NCI-H2081 (cell line): ENCODE measurements around the gene ZNF496.
A peak's percentile ranks its signal among the peaks of the same experiment; 100 is the strongest.
"Not testable (repeated sequence)": the region's sequence is repeated elsewhere in the genome, so short reads cannot be mapped to it uniquely, and the experiment has no call there.

ENCODE experiments used
- DNase-seq, 2 experiments: peaks; one replicate each; lab custom pipeline; 2025; lab: John Stamatoyannopoulos, UW

ZNF496 gene

GRCh38 chr1:247331525-247332214 is at the start of gene ZNF496:
ZNF496 (minus strand) TSS chr1:247331867; CDS start chr1:247329578, 2,289 bp downstream.
- DNase-seq = peak; percentile 92

GRCh38 chr1:247378334-247379073 is 46.8 kb upstream of the ZNF496 start:
- DNase-seq = no peak

GRCh38 chr1:247377656-247378055 is 46.0 kb upstream of the ZNF496 start:
- DNase-seq = not testable (repeated sequence)

- DNase-seq = no peak
Measured at GRCh38 chr1:247376659-247377058, 45.0 kb upstream of the ZNF496 start.

- DNase-seq = no peak
Measured at GRCh38 chr1:247375747-247376146, 44.1 kb upstream of the ZNF496 start.

DNA sequence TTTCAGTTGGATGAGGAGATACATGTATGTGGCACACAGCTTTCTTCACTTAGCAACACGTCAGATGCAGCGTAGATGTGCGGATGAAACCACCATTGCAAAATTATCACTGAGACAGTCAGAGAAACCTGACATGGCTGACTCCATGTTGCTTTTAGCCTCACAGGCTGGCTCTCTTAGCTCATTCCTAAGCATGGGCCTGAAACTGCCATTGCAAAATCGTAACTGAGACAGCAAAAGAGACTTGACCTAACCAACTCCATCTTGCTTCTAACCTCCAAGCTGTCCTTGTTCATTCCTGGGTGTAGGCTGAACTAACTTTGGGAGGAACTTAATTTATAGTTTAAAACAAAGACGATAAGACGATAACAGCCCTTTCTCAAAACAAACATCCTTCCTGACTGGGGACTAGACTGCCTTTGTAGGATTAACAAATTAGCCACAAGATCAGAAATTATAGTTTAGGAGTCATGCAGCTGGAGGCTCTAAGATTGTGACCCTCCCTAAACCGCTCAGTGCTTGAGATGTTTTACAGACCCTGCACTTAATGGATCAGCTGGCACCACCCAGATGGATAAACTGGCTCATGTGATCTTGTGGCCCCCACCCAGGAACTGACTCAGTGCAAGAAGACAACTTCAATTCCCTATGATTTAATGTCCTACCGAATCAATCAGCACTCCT is 43.1 kb upstream of the ZNF496 start:
- not testable (repeated sequence) for DNase-seq

DNA sequence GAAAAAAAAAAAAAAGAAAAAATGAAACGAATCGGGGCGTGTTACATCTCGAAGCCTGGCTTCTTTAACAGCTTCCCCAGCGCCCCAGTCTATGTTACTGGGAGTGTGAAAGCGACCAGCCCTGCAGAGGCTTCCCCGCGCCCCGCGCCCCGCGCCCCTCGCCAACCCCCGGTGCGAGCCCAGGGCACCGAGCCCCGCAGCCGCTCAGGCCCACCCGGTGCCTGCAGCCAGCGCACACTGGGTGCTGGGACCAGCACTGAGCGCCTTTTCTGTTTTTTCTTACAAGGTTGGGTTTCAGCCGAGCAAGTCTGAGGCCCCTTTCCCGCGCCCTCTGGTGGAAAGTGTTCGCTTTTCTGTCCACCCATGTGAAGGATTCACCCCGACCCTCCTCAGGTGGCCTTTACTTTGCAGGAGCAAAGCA is 42.1 kb upstream of the ZNF496 start:
- no peak for DNase-seq

- no peak for DNase-seq
Measured at GRCh38 chr1:247371801-247372259, 40.2 kb upstream of the ZNF496 start.

- DNase-seq = no peak
Measured at GRCh38 chr1:247370786-247371732, 39.4 kb upstream of the ZNF496 start.

- no peak for DNase-seq
Measured at GRCh38 chr1:247368490-247369145, 37.0 kb upstream of the ZNF496 start.

DNA sequence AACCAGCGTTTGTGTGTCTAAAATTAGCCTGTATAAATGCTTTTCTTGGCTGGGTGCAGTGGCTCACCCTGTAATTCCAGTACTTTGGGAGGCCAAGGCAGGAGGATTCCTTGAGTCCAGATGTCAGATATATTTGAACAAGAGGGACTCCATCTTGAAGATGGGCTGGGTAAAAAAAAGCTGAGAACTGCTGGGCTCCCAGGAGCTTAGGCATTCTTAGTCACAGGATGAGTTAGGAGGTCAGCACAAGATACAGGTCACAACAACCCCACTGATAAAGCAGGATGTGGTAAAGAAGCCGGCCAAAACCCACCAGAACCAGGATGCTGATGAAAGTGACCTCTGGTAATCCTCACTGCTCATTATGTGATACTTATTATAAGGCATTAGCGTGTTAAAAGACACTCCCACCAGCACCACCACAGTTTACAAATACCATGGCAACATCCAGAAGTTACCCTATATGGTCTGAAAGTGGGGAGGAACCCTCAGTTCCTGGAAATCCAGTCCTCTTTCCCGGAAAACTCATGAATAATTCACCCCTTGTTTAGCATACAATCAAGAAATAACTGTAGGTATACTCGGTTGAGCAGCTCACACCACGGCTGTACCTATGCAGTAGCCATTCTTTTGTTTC is 36.2 kb upstream of the ZNF496 start:
- no peak for DNase-seq

- no peak for DNase-seq
Measured at GRCh38 chr1:247366926-247367645, 35.4 kb upstream of the ZNF496 start.

GRCh38 chr1:247366345-247366744 is 34.7 kb upstream of the ZNF496 start:
- DNase-seq = not testable (repeated sequence)

GRCh38 chr1:247365023-247365422 is 33.4 kb upstream of the ZNF496 start:
- DNase-seq = no peak

DNA sequence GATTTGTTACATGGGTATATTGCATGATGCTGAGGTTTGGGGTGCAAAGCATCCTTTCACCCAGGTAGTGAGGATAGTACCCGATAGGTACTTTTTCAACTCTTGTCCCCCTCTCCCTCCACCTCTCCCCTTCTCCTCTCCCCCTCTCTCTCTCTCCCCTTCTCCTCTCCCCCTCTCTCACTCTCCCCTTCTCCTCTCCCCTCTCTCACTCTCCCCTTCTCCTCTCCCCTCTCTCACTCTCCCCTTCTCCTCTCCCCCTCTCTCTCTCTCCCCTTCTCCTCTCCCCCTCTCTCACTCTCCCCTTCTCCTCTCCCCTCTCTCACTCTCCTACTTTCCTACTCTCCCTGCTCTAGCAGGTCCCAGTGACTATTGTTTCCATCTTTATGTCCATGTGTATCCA is 31.3 kb upstream of the ZNF496 start:
- not testable (repeated sequence) for DNase-seq

- DNase-seq = no peak
Measured at GRCh38 chr1:247362153-247362552, 30.5 kb upstream of the ZNF496 start.

- no peak for DNase-seq
Measured at GRCh38 chr1:247360991-247361731, 29.5 kb upstream of the ZNF496 start.

DNA sequence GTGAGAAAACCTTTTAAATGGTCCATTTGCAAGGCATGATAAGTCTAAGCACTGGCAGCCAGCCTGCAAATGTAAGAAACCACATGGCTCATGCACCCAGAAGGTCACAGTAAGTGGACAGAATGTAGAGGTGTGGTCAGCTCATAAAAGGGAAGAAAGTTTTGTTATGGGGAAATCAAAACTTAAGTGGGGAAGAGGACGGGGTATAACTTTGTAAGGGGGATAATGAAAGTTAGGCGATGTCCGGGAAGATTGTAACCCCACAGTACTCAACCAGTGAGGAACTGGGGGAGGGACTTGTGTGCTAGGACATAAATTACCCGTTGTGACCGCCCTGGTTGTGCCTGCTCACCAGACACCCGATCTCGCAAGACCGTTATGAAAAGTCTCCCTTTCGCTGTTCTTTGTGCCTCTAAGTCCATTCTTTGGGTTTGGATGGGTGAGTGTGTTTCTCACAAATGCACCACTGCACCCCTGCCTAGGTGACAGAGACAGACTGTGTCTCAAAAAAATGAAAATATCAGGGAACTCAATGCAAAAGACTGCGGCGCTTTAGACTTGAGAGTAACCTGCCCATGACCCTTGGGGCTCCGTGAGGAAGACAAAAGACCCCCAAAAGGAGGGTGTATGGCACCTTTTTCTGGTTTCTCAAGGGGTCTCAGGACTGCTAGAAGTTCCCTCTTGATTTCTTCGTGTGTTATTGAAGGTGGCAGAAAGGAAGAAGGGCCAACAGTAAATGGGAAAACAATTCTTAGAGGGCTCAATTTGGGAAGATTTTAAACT is 28.6 kb upstream of the ZNF496 start:
- DNase-seq = no peak
